H9 (cell line): ENCODE results near the gene SGIP1. TPM values are rescaled to one million over a fixed set of nuclear protein-coding genes. Genes with fewer than 3 reads are reported as not detected.

Source experiments
- DNase-seq: peaks from one replicate; pipeline ENCODE4 v3.0.0-alpha.2; 2017
- H2AFZ ChIP-seq: one replicate; pipeline ENCODE4 v1.6.1; 2013; ENCODE audit warnings: mild to moderate bottlenecking, low read length, control low read depth, moderate library complexity
- H2AK5ac ChIP-seq: 2 replicates; pipeline ENCODE4 v1.6.1; 2013; ENCODE audit warnings: low read length, control low read depth, mixed read lengths; ENCODE audit not compliant: insufficient read length
- H2BK120ac ChIP-seq: one replicate; pipeline ENCODE4 v1.6.1; 2013; ENCODE audit warnings: low read depth, mild to moderate bottlenecking, low read length, control low read depth, inconsistent platforms; ENCODE audit not compliant: poor library complexity, severe bottlenecking
- H2BK12ac ChIP-seq: 2 replicates; pipeline ENCODE4 v1.6.1; 2013; ENCODE audit warnings: low read length, control low read depth, mixed read lengths, low read depth; ENCODE audit not compliant: insufficient read length
- H2BK15ac ChIP-seq: 2 replicates; pipeline ENCODE4 v1.6.1; 2013; ENCODE audit warnings: low read depth, low read length, control low read depth
- H2BK20ac ChIP-seq: one replicate; pipeline ENCODE4 v1.6.1; 2013; ENCODE audit warnings: low read depth, mild to moderate bottlenecking, low read length, control low read depth, inconsistent platforms; ENCODE audit not compliant: poor library complexity, severe bottlenecking
- H2BK5ac ChIP-seq: 2 replicates; pipeline ENCODE4 v1.6.1; 2013; ENCODE audit warnings: low read length, control low read depth, mixed read lengths; ENCODE audit not compliant: insufficient read length
- H3K14ac ChIP-seq: 2 replicates; pipeline ENCODE4 v1.6.1; 2013; ENCODE audit warnings: low read length, control low read depth; ENCODE audit not compliant: insufficient read depth
- H3K18ac ChIP-seq: 2 replicates; pipeline ENCODE4 v1.6.1; 2013; ENCODE audit warnings: low read depth, mild to moderate bottlenecking, mixed read lengths, low read length, control low read depth; ENCODE audit not compliant: insufficient read length
- H3K23ac ChIP-seq: 2 replicates; pipeline ENCODE4 v1.6.1; 2013; ENCODE audit warnings: low read length, control low read depth, mixed read lengths, low read depth; ENCODE audit not compliant: insufficient read length
- H3K23me2 ChIP-seq: 2 replicates; pipeline ENCODE4 v1.6.1; 2013; ENCODE audit warnings: low read depth, mild to moderate bottlenecking, mixed read lengths, low read length, control low read depth; ENCODE audit not compliant: insufficient read length, poor library complexity, severe bottlenecking
- H3K27ac ChIP-seq: 2 replicates; pipeline ENCODE4 v1.5.1; 2013; ENCODE audit warnings: low read length, control low read depth, mixed read lengths, low read depth; ENCODE audit not compliant: insufficient read length
- H3K27me3 ChIP-seq: 2 replicates; pipeline ENCODE4 v1.6.1; 2013; ENCODE audit warnings: low read length, control low read depth, inconsistent platforms; ENCODE audit not compliant: insufficient read depth
- H3K4ac ChIP-seq: 2 replicates; pipeline ENCODE4 v1.6.1; 2013; ENCODE audit warnings: low read depth, mild to moderate bottlenecking, control low read depth, inconsistent platforms, low read length, moderate library complexity
- H3K4me1 ChIP-seq: 2 replicates; pipeline ENCODE4 v1.6.1; 2013; ENCODE audit warnings: low read length, control low read depth, inconsistent platforms; ENCODE audit not compliant: insufficient read depth
- H3K4me2 ChIP-seq: 2 replicates; pipeline ENCODE4 v1.6.1; 2013; ENCODE audit warnings: low read length, control low read depth, mixed read lengths; ENCODE audit not compliant: insufficient read length, insufficient read depth
- H3K56ac ChIP-seq: 2 replicates; pipeline ENCODE4 v1.6.1; 2013; ENCODE audit warnings: low read depth, mild to moderate bottlenecking, mixed read lengths, low read length, control low read depth; ENCODE audit not compliant: insufficient read length
- H3K79me1 ChIP-seq: 2 replicates; pipeline ENCODE4 v1.6.1; 2013; ENCODE audit warnings: low read depth, mild to moderate bottlenecking, moderate library complexity, low read length, control low read depth, inconsistent platforms; ENCODE audit not compliant: insufficient read depth, poor library complexity, severe bottlenecking
- H3K79me2 ChIP-seq: 2 replicates; pipeline ENCODE4 v1.6.1; 2013; ENCODE audit warnings: low read length, control low read depth, inconsistent platforms; ENCODE audit not compliant: insufficient read depth
- H3K9ac ChIP-seq: 2 replicates; pipeline ENCODE4 v1.6.1; 2013; ENCODE audit warnings: low read length, control low read depth, mixed read lengths; ENCODE audit not compliant: insufficient read length; ENCODE audit errors: extremely low read depth
- H3K9me3 ChIP-seq: one replicate; pipeline ENCODE4 v1.6.1; 2013; ENCODE audit warnings: low read depth, low read length, inconsistent platforms; ENCODE audit not compliant: control insufficient read depth
- H3T11ph ChIP-seq: one replicate; pipeline ENCODE4 v1.6.1; 2013; ENCODE audit warnings: mild to moderate bottlenecking, low read length, control low read depth, inconsistent platforms
- H4K20me1 ChIP-seq: one replicate; pipeline ENCODE4 v1.6.1; 2013; ENCODE audit not compliant: control insufficient read depth, insufficient read length, insufficient read depth
- H4K5ac ChIP-seq: 2 replicates; pipeline ENCODE4 v1.6.1; 2013; ENCODE audit warnings: low read depth, mild to moderate bottlenecking, mixed read lengths, low read length, control low read depth; ENCODE audit not compliant: insufficient read length
- H4K8ac ChIP-seq: replicated peaks from 2 replicates; pipeline ENCODE4 v1.6.1; 2013; ENCODE audit warnings: low read length, control low read depth, mixed read lengths, low read depth; ENCODE audit not compliant: insufficient read length
- H4K91ac ChIP-seq: 2 replicates; pipeline ENCODE4 v1.6.1; 2013; ENCODE audit warnings: low read depth, mild to moderate bottlenecking, moderate library complexity, mixed read lengths, low read length, control low read depth; ENCODE audit not compliant: insufficient read length
- H3K27ac Mint-ChIP-seq, 3 experiments: 2 replicates in 2 of 3; 3 replicates in 1 of 3; pipeline ENCODE4 v1.8.0; 2020 to 2021; ENCODE audit warnings: mixed read lengths in 3 of 3, mild to moderate bottlenecking in 1 of 3, moderate library complexity in 1 of 3
- H3K27me3 Mint-ChIP-seq: 2 replicates; pipeline ENCODE4 v1.8.0; 2021; ENCODE audit warnings: low read depth, mild to moderate bottlenecking, moderate library complexity, mixed read lengths
- H3K36me3 Mint-ChIP-seq, 3 experiments: 2 replicates in 2 of 3; 3 replicates in 1 of 3; pipeline ENCODE4 v1.8.0; 2020 to 2021; ENCODE audit warnings: low read depth in 3 of 3, mixed read lengths in 3 of 3; ENCODE audit not compliant: insufficient read depth in 1 of 3
- H3K4me1 Mint-ChIP-seq, 2 experiments: 2 replicates each; pipeline ENCODE4 v1.8.0; 2020; ENCODE audit warnings: mixed read lengths in 2 of 2
- H3K4me3 Mint-ChIP-seq, 2 experiments: 2 replicates in 1 of 2; 3 replicates in 1 of 2; pipeline ENCODE4 v1.8.0; 2020 to 2021; ENCODE audit warnings: mild to moderate bottlenecking in 2 of 2, mixed read lengths in 2 of 2, moderate library complexity in 1 of 2
- H3K9me3 Mint-ChIP-seq, 2 experiments: 2 replicates in 1 of 2; 3 replicates in 1 of 2; pipeline ENCODE4 v1.8.0; 2020; ENCODE audit warnings: mild to moderate bottlenecking in 2 of 2, mixed read lengths in 2 of 2, moderate library complexity in 1 of 2
- CTCF ChIP-seq: fragments of 200-600 bp; sonication (generic); conservative IDR thresholded peaks from 3 replicates; pipeline ENCODE4 v1.8.0; 2021; ENCODE audit warnings: antibody characterized with exemption, mild to moderate bottlenecking
- WGBS: extraction: QIAGEN DNeasy Blood & Tissue Kit; methylation state at CpG from one replicate; pipeline ENCODE4 v1.1.7; 2013; ENCODE audit warnings: missing lambda C conversion rate, low lambda C conversion rate, mixed read lengths; ENCODE audit not compliant: insufficient read length; ENCODE audit errors: extremely low coverage; 5-methylcytosine and 5-hydroxymethylcytosine counted together
- total RNA-seq: library from RNA; stranded (reverse); gene quantifications from 2 replicates; pipeline ENCODE4 v1.2.1, GENCODE V29; 2021

Gene SGIP1
- total RNA-seq, 1 experiment from 2014 or later: 1.5 TPM

- no peak for TF ChIP-seq CTCF
- Histone ChIP-seq H3K4me2 (no peak overlapping the region), H2AK5ac (no peak overlapping the region), H3K79me1 (no peaks in the 10 kb centered on the region), H4K20me1 (no peaks in the 10 kb centered on the region), H3K23ac (no peak overlapping the region), H4K91ac (no peak overlapping the region), H3K27ac (no peak overlapping the region), H3K23me2 (no peaks in the 10 kb centered on the region), H3K4ac (no peak overlapping the region), H3K9ac (no peak overlapping the region), H2AFZ (no peak overlapping the region), H2BK5ac (no peak overlapping the region), H2BK120ac (no peak overlapping the region), H3K4me1 (no peaks in the 10 kb centered on the region), H2BK12ac (no peak overlapping the region), H2BK20ac (no peak overlapping the region), H4K8ac (no peak overlapping the region), H4K5ac (no peak overlapping the region), H3K18ac (no peak overlapping the region), H2BK15ac (no peak overlapping the region), H3K56ac (no peak overlapping the region), H3T11ph (no peak overlapping the region), H3K27me3 (no peaks in the 10 kb centered on the region), H3K79me2 (no peaks in the 10 kb centered on the region), H3K9me3 (no peaks in the 10 kb centered on the region), H3K14ac (no peak overlapping the region)
- H3K9me3 Mint-ChIP-seq: no peaks in the 10 kb centered on the region
- H3K4me1 Mint-ChIP-seq: peaks cover 5 to 11% of the 10 kb centered on the region in 2 experiments
- no peaks in the 10 kb centered on the region for H3K27me3 Mint-ChIP-seq
- no peak overlapping the region for H3K4me3 Mint-ChIP-seq
- no peak overlapping the region for H3K27ac Mint-ChIP-seq
- no peak for DNase-seq
- WGBS: no CpG with 5 or more reads among the region's 7 CpGs
- H3K36me3 Mint-ChIP-seq: no peaks in the 10 kb centered on the region
These were observed 235.7 kb downstream of the SGIP1 start for GRCh38 chr1:66769512-66770229.
